GM21723 (cell line): ENCODE data around the gene SV2B.
A peak's percentile ranks its signal among the peaks of the same experiment; 100 is the strongest.

Experiments used
- ATAC-seq: cut with Tn5 transposase; IDR thresholded peaks from one replicate; pipeline ENCODE4 v1.9.1; 2021; ENCODE audit warnings: mild to moderate bottlenecking, moderate library complexity; ENCODE audit not compliant: unreplicated experiment

SV2B gene

GRCh38 chr15:91263632-91264531, 163.8 kb downstream of the SV2B start:
- no peak for ATAC-seq

- ATAC-seq: no peak
Observed at GRCh38 chr15:91264651-91265351, 164.7 kb downstream of the SV2B start.

- no peak for ATAC-seq
Observed at GRCh38 chr15:91265416-91265940, 165.4 kb downstream of the SV2B start.

- ATAC-seq: no peak
Observed at GRCh38 chr15:91268510-91268909, 168.5 kb downstream of the SV2B start.

GRCh38 chr15:91270747-91271146, 170.7 kb downstream of the SV2B start:
- no peak for ATAC-seq

GRCh38 chr15:91271565-91272153, 171.6 kb downstream of the SV2B start:
- peak; percentile 78 for ATAC-seq

GRCh38 chr15:91275844-91276243, 175.8 kb downstream of the SV2B start:
- no peak for ATAC-seq

GRCh38 chr15:91278951-91279350, 178.9 kb downstream of the SV2B start:
- ATAC-seq: no peak

- ATAC-seq: no peak
Observed at GRCh38 chr15:91279486-91279885, 179.4 kb downstream of the SV2B start.

- ATAC-seq: no peak
Observed at GRCh38 chr15:91281947-91282346, 181.9 kb downstream of the SV2B start.

GRCh38 chr15:91282486-91282885, 182.4 kb downstream of the SV2B start:
- no peak for ATAC-seq

- no peak for ATAC-seq
Observed at GRCh38 chr15:91283155-91283554, 183.1 kb downstream of the SV2B start.

- ATAC-seq: no peak
Observed at GRCh38 chr15:91284758-91285466, 184.9 kb downstream of the SV2B start.

GRCh38 chr15:91289324-91289723, 189.3 kb downstream of the SV2B start:
- ATAC-seq: no peak

- ATAC-seq: no peak
Observed at GRCh38 chr15:91290553-91290952, 190.5 kb downstream of the SV2B start.

- peak; percentile 78 for ATAC-seq
Observed at GRCh38 chr15:91291673-91292072, 191.6 kb downstream of the SV2B start.

- no peak for ATAC-seq
Observed at GRCh38 chr15:91294344-91294743, 194.3 kb downstream of the SV2B start.

GRCh38 chr15:91294795-91295194, 194.7 kb downstream of the SV2B start:
- no peak for ATAC-seq

GRCh38 chr15:91298101-91298500, 198.0 kb downstream of the SV2B start:
- ATAC-seq: no peak

- no peak for ATAC-seq
Observed at GRCh38 chr15:91302588-91303439, 202.8 kb downstream of the SV2B start.
